Upper lobe of left lung (tissue), 4 donors: Measurements from ENCODE around the gene TTLL8.

Source experiments
- CTCF ChIP-seq, 6 experiments: fragments of 450-650 bp in 4 of 6; fragments of 200-600 bp in 2 of 6; sonication (generic) in 2 of 6; IDR thresholded peaks; one replicate each; pipeline ENCODE4 v1.5.1; 2016 to 2019; ENCODE audit warnings: antibody characterized with exemption in 6 of 6
- POLR2A ChIP-seq, 4 donors: fragments of 450-650 bp; IDR thresholded peaks; one replicate each; pipeline ENCODE4 v1.5.1; 2016 to 2017; ENCODE audit warnings: antibody characterized with exemption in 4 of 4, mild to moderate bottlenecking in 2 of 4

GRCh38 chr22:49972163-49973017 is 85.7 kb downstream of the TTLL8 start:
- TF ChIP-seq CTCF (IDR thresholded peaks at IDR 0.05) (no peak), POLR2A (IDR thresholded peaks at IDR 0.05) (no peak)
